HEK293 (cell line): ENCODE measurements around the gene LSM7.

Experiments
- BCL11A ChIP-seq: fragments of 450-650 bp; formaldehyde crosslinking; IDR thresholded peaks from 2 replicates; pipeline ENCODE4 v1.5.1; 2016; ENCODE audit warnings: low read depth, missing biosample characterization, missing genetic modification characterization
- BCL6B ChIP-seq: fragments of 450-650 bp; formaldehyde crosslinking; IDR thresholded peaks from 2 replicates; pipeline ENCODE4 v1.5.1; 2017; ENCODE audit warnings: missing biosample characterization, missing genetic modification characterization
- IKZF3 ChIP-seq: fragments of 450-650 bp; IDR thresholded peaks from 2 replicates; pipeline ENCODE4 v1.5.0; 2018; ENCODE audit warnings: missing biosample characterization, mild to moderate bottlenecking, missing genetic modification characterization, moderate library complexity
- OSR2 ChIP-seq: fragments of 450-650 bp; formaldehyde crosslinking; IDR thresholded peaks from 2 replicates; pipeline ENCODE4 v1.5.1; 2016; ENCODE audit warnings: missing biosample characterization, missing genetic modification characterization
- OVOL3 ChIP-seq: fragments of 450-650 bp; formaldehyde crosslinking; IDR thresholded peaks from 2 replicates; pipeline ENCODE4 v1.5.1; 2016; ENCODE audit warnings: missing biosample characterization, missing genetic modification characterization
- PRDM4 ChIP-seq: fragments of 450-650 bp; formaldehyde crosslinking; IDR thresholded peaks from 2 replicates; pipeline ENCODE4 v1.5.1; 2017; ENCODE audit warnings: missing biosample characterization, missing genetic modification characterization
- RBAK ChIP-seq: fragments of 450-650 bp; formaldehyde crosslinking; IDR thresholded peaks from 2 replicates; pipeline ENCODE4 v1.5.1; 2016; ENCODE audit warnings: missing biosample characterization, missing genetic modification characterization
- YY2 ChIP-seq: fragments of 450-650 bp; formaldehyde crosslinking; IDR thresholded peaks from 2 replicates; pipeline ENCODE4 v1.5.1; 2016; ENCODE audit warnings: missing biosample characterization, missing genetic modification characterization
- ZBTB1 ChIP-seq: fragments of 450-650 bp; formaldehyde crosslinking; IDR thresholded peaks from 2 replicates; pipeline ENCODE4 v1.5.1; 2016; ENCODE audit warnings: missing biosample characterization, missing genetic modification characterization
- ZEB2 ChIP-seq: fragments of 450-650 bp; formaldehyde crosslinking; IDR thresholded peaks from 2 replicates; pipeline ENCODE4 v1.5.1; 2016; ENCODE audit warnings: missing biosample characterization, missing genetic modification characterization
- ZNF114 ChIP-seq: fragments of 450-650 bp; formaldehyde crosslinking; IDR thresholded peaks from 2 replicates; pipeline ENCODE4 v1.5.0; 2017; ENCODE audit warnings: missing biosample characterization, missing genetic modification characterization
- ZNF155 ChIP-seq: fragments of 450-650 bp; formaldehyde crosslinking; IDR thresholded peaks from 2 replicates; pipeline ENCODE4 v1.5.1; 2016; ENCODE audit warnings: missing biosample characterization, missing genetic modification characterization
- ZNF175 ChIP-seq: fragments of 450-650 bp; formaldehyde crosslinking; IDR thresholded peaks from 2 replicates; pipeline ENCODE4 v1.5.1; 2016; ENCODE audit warnings: missing biosample characterization, missing genetic modification characterization
- ZNF2 ChIP-seq: fragments of 450-650 bp; formaldehyde crosslinking; IDR thresholded peaks from 2 replicates; pipeline ENCODE4 v1.5.1; 2016; ENCODE audit warnings: missing biosample characterization, missing genetic modification characterization
- ZNF23 ChIP-seq: fragments of 450-650 bp; formaldehyde crosslinking; IDR thresholded peaks from 2 replicates; pipeline ENCODE4 v1.5.1; 2016; ENCODE audit warnings: missing biosample characterization, missing genetic modification characterization, borderline replicate concordance
- ZNF266 ChIP-seq: fragments of 450-650 bp; formaldehyde crosslinking; IDR thresholded peaks from 2 replicates; pipeline ENCODE4 v1.5.1; 2016; ENCODE audit warnings: missing biosample characterization, missing genetic modification characterization, low read depth
- ZNF311 ChIP-seq: fragments of 450-650 bp; formaldehyde crosslinking; IDR thresholded peaks from 2 replicates; pipeline ENCODE4 v1.5.1; 2017; ENCODE audit warnings: missing biosample characterization, missing genetic modification characterization, borderline replicate concordance
- ZNF48 ChIP-seq: fragments of 450-650 bp; formaldehyde crosslinking; IDR thresholded peaks from 2 replicates; pipeline ENCODE4 v1.5.1; 2016; ENCODE audit warnings: missing biosample characterization, missing genetic modification characterization
- ZNF518A ChIP-seq: fragments of 450-650 bp; formaldehyde crosslinking; conservative IDR thresholded peaks from 2 replicates; pipeline ENCODE4 v1.5.1; 2016; ENCODE audit warnings: low read depth, missing biosample characterization, missing genetic modification characterization
- ZNF548 ChIP-seq: fragments of 450-650 bp; formaldehyde crosslinking; IDR thresholded peaks from 2 replicates; pipeline ENCODE4 v1.5.1; 2016; ENCODE audit warnings: missing biosample characterization, missing genetic modification characterization
- ZNF555 ChIP-seq: fragments of 450-650 bp; formaldehyde crosslinking; conservative IDR thresholded peaks from 2 replicates; pipeline ENCODE4 v1.5.1; 2017; ENCODE audit warnings: missing biosample characterization, mild to moderate bottlenecking, missing genetic modification characterization, inconsistent platforms
- ZNF558 ChIP-seq: fragments of 450-650 bp; formaldehyde crosslinking; IDR thresholded peaks from 2 replicates; pipeline ENCODE4 v1.5.1; 2016; ENCODE audit warnings: missing biosample characterization, missing genetic modification characterization
- ZNF561 ChIP-seq: fragments of 450-650 bp; IDR thresholded peaks from 2 replicates; pipeline ENCODE4 v1.5.1; 2018; ENCODE audit warnings: missing biosample characterization, missing genetic modification characterization, borderline replicate concordance
- ZNF639 ChIP-seq: fragments of 450-650 bp; formaldehyde crosslinking; IDR thresholded peaks from 2 replicates; pipeline ENCODE4 v1.5.1; 2016; ENCODE audit warnings: missing biosample characterization, missing genetic modification characterization
- ZNF670 ChIP-seq: fragments of 450-650 bp; formaldehyde crosslinking; IDR thresholded peaks from 2 replicates; pipeline ENCODE4 v1.5.1; 2016; ENCODE audit warnings: missing biosample characterization, missing genetic modification characterization, low read depth
- ZNF692 ChIP-seq: fragments of 450-650 bp; formaldehyde crosslinking; IDR thresholded peaks from 2 replicates; pipeline ENCODE4 v1.5.1; 2016; ENCODE audit warnings: missing biosample characterization, missing genetic modification characterization
- ZNF768 ChIP-seq: fragments of 450-650 bp; formaldehyde crosslinking; IDR thresholded peaks from 2 replicates; pipeline ENCODE4 v1.5.1; 2018; ENCODE audit warnings: missing biosample characterization, mild to moderate bottlenecking, missing genetic modification characterization
- ZSCAN23 ChIP-seq: fragments of 450-650 bp; formaldehyde crosslinking; IDR thresholded peaks from 2 replicates; pipeline ENCODE4 v1.5.1; 2016; ENCODE audit warnings: missing biosample characterization, missing genetic modification characterization

The LSM7 gene

GRCh38 chr19:2362046-2362969 lies 33.9 kb upstream of the LSM7 start (continued):
- TF ChIP-seq ZNF518A (tag by site-specific recombination) (no peak), ZEB2 (tag by site-specific recombination) (no peak), OSR2 (tag by site-specific recombination) (no peak), ZNF2 (tag by site-specific recombination) (peak; percentile 39; the same call in 1 of the 2 replicates), PRDM4 (tag by site-specific recombination) (no peak), BCL11A (no peak), RBAK (tag by site-specific recombination) (no peak), ZNF266 (tag by site-specific recombination) (0 out of 2 replicates have a peak, but pooled peaks have one; percentile 23), ZNF639 (no peak), ZNF561 (no peak), ZNF558 (tag by site-specific recombination) (no peak), IKZF3 (tag by site-specific recombination) (no peak), ZNF155 (tag by site-specific recombination) (0 out of 2 replicates have a peak, but pooled peaks have one; percentile 23), YY2 (tag by site-specific recombination) (0 out of 2 replicates have a peak, but pooled peaks have one; percentile 22), OVOL3 (tag by site-specific recombination) (0 out of 2 replicates have a peak, but pooled peaks have one; percentile 9), ZNF555 (no peak), ZNF692 (tag by site-specific recombination) (no peak), ZNF670 (no peak), BCL6B (tag by site-specific recombination) (no peak), ZNF114 (tag by site-specific recombination) (no peak), ZBTB1 (tag by site-specific recombination) (no peak), ZNF175 (tag by site-specific recombination) (no peak), ZNF311 (tag by site-specific recombination) (0 out of 2 replicates have a peak, but pooled peaks have one; percentile 27), ZNF48 (tag by site-specific recombination) (no peak), ZSCAN23 (tag by site-specific recombination) (no peak), ZNF768 (tag by site-specific recombination) (no peak), ZNF548 (tag by site-specific recombination) (no peak), ZNF23 (tag by site-specific recombination) (no peak)
